Right lung (tissue), 5 donors: ENCODE measurements around the gene FBXO5. TPM values are rescaled to one million over a fixed set of nuclear protein-coding genes. Genes with fewer than 3 reads are reported as not detected.
"Not testable (repeated sequence)": the region's sequence is repeated elsewhere in the genome, so short reads cannot be mapped to it uniquely, and the experiment has no call there.

Experiments used
- DNase-seq, 2 donors: peaks; one replicate each; pipeline ENCODE4 v3.0.0-alpha.2; 2013
- polyA plus RNA-seq, 5 donors: library from polyadenylated mRNA; unstranded; fragments of 120-200 nt; gene quantifications; one replicate each; pipeline versions ENCODE4 v1.2.1 to v1.2.3, GENCODE V29; 2013; ENCODE audit warnings: inconsistent platforms in 1 of 5, low replicate concordance in 1 of 5; ENCODE audit not compliant: insufficient read length in 5 of 5, insufficient read depth in 1 of 5

FBXO5 gene
- polyA plus RNA-seq, 5 donors: 20.3 to 46.2 (median 28.6) TPM

DNA sequence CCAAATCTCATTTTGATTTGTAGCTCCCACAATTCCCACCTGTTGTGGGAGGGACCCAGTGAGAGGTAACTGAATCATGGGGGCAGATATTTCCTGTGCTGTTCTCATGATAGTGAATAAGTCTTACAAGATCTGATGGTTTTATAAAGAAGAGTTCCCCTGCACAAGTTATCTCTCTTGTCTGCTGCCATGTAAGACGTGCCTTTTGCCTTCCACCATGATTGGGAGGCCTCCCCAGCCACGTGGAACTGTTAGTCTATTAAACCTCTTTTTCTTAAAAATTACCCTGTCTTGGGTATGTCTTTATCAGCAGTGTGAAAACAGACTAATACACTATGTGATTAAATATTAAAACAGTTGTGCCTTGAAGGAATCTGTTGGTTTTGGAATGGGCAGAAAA lies 16.7 kb upstream of the FBXO5 start:
- DNase-seq: not testable (repeated sequence)

DNA sequence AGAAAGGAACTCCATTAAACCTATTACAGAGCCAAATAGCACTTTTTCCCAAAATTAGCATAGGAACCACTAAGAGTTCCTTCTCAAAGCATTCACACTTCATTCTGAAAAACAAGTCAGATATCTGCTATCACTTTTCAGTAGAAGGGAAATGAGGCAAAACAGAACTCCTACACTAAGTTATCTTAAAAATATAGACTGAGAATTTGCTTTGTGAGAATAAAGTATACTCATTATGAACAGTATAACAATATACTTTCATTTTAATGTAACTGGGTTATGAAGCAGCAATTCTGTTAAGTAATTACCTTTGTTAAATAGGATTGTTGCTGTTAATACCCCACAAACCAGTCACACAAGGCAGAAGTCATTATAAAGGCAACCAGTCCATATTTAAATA lies 11.0 kb upstream of the FBXO5 start:
- no peak for DNase-seq

DNA sequence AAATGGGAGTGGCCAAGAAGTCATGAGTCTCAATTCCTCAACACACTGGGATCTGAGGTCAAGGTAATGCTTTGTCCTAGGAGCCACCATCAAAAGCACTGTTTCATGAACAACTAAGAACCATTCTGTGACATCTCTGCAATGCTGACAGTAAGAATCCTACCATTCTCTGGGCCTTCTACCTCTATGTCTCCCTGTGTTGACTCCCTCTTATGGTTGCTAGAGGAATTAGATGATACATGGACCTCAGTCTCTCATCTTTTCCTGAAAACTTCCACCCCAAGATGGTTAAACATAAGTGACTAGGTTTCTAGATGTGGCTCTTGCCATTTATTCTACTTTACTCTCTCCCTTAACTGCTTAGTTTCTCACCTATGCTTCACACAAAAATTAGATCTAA lies 10.6 kb upstream of the FBXO5 start:
- no peak for DNase-seq

DNA sequence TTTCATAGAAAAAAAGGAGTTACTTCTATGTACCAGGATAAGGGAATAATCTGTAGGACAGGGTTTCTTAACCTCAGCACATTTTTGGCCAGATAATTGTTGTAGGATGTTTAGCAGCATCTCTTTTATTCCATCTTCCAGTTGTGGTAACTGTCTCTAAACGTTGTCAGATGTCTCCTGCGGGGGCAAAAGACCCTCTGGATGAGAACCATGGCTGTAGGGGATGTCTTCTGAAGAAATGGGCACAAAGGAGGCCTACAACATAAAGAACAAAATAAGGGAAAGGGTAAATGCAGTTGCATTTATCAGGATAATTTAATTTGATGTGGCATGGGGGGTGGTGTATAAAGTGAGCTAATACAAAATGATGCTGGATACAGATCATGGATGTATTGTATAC lies 4.1 kb upstream of the FBXO5 start:
- no peak for DNase-seq

DNA sequence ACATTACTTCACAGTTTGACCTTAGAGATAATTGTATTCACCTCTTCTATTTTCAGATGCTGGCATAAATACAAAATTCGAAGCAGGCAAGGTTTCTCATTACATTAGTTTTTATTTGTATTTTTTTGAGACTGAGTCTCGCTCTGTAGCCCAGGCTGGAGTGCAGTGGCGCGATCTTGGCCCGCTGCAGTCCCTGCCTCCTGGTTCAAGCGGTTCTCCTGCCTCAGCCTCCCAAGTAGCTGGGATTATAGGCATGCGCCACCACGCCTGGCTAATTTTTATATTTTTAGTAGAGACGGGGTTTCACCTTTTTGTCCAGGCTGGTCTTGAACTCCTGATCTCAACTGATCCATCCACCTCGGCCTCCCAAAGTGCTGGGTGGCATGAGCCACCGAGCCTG lies 2.5 kb upstream of the FBXO5 start:
- DNase-seq: not testable (repeated sequence)

DNA sequence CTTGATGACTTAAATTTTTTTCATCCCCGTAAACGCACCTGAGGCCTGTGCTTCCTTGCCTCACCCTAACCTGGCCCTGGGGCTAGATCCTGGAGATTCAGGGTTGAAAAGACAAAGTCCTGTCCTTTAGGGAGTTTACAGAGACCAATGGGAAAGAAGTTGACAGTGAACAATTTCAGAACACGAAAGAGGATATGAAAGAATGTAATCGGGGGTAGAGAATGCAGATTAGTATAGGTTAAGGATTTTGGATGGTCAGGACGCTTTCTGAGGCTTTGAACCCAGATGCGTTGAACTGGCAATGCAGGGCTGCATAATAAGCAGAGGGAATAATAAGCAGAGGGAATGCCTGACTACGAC lies 1.7 kb upstream of the FBXO5 start:
- DNase-seq: no peak

DNA sequence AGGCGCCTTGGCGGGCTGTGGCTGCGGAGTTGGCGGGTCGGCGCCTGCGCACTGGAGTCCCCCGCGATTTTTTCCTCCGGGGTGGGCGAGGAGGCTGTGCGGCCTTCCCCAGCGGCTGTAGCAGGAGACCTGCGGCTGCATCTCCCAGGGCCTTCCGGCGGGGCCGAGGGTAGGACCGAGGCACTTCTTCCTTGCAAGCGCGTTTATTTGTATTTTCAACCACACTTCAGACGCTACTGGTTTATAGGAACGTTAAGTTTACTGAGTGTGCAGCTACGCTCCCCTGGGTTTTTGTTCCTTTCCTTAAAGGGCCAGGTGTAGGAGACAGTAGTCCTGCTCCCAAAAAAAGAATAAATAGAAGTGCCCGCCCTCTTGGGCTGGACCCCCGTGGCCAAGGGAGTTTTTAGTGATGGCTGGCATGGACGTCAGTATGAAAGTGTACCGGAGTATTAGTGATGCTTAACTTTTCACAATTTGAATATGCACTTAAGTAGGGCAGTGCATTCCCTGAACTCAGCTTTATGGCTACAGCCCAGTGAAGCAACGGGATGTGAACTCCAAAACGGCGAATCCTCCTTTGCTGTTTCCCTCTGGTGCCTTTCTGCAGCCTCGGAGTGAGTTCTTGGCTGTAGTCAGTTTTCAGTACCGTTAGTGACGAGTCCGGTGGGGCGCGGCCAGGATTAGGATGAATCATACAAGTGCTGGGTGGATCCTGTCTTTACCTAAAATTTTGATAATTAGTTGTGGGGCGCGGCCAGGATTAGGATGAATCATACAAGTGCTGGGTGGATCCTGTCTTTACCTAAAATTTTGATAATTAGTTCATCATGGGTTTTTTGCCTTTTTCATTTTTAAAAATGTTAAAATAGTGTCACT lies 1.0 kb upstream of the FBXO5 start:
- peak in 1 of 2 donors; percentile 59 for DNase-seq

DNA sequence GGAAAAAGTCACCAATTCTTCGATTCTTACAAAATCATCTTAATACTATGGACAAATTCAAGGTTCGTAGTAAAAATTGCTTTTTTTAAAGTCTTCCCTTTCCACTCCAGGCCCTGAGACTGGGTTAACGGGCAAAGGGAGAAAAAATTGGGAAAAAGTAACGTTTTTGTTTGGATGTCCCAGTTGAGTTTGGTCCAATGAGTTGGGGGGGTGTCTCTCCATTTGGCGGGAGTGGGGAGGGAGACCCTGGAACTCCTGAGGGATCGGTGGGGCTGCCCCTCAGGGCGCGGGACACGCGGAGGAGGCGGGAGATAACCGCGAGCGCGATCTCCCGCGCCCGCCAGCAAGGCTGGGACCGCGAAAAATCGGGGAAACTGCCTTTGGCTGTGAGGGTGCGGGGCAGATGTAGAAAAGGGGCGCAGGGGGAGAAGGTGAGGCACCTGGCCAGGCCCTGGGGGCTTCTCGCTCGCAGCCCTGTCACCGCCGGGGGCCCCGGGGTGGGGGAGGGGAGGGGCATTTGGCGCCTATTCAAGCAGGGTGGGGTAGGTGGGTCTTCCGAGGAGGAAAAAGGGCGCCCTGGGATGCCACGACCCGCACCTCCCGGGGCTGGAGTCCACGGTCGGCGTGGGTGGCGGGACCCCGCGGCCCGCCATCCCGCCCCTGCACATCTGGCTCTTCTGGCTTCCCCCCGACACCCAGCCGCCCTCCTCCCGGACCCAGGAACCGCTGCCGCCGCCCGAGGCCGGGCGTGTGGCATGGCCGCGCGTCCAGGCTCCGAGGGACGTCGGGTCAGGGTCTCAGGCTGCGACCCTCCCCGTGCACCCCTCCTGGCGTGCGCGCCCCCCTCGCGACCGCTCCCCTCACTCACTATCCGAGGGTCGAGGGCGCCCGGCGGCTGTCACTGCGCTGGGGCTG lies 595 bp downstream of the FBXO5 start:
- no peak for DNase-seq

DNA sequence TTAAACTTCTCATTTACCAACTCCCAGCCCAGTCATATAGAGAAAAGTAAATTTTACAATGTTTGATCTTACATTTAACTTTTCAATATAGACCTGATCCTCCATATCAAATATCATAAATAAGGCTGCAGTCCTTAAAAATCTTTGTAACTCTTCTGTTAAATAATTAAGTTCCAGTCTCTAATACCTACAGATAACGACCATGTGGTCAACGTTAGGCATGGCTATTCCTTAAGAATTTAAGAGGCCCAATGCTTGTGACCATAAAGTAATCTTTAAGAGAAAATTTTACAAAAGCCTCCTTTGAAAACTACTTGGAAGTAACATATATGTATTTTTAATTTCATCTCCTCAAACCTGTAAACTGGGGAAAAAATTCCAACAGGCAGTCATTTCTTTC lies 1.6 kb downstream of the FBXO5 start:
- no peak for DNase-seq

DNA sequence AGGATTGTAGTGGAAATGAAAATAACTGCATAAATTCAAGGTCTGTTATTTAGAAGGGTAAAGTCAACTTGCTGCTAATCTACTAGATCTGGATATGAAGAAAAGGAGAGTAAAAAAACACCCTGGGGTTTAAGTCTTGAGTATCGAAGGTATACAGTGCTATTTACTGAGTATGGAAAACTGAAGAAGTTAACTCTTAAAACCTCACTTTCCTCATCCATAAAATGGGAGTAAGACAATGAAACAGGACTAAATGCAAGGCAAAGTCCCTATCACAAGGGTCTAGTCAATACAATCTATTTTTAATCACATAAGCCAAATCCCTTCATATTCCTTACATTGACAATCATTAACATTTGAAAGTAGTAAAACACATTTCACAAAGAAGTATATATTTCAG lies 2.2 kb downstream of the FBXO5 start:
- DNase-seq: no peak

DNA sequence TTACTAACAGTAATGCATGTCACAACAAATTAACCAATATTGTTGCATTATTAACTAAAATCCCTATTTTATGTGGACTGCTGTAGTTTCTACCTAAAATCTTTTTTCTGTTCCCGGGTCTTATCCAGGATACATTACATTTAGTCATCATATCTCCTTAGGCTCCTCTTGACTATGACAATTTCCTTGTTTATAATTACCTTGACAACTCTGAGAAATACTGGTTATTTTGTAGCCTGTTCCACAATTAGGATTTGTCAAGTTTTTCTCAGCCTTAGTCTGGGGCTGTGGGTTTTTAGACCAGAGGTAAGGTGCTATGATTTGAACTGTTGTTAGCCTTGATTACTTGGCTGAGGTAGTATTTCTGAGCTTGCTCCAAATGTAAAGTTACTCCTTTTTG lies 3.7 kb downstream of the FBXO5 start:
- DNase-seq: no peak

DNA sequence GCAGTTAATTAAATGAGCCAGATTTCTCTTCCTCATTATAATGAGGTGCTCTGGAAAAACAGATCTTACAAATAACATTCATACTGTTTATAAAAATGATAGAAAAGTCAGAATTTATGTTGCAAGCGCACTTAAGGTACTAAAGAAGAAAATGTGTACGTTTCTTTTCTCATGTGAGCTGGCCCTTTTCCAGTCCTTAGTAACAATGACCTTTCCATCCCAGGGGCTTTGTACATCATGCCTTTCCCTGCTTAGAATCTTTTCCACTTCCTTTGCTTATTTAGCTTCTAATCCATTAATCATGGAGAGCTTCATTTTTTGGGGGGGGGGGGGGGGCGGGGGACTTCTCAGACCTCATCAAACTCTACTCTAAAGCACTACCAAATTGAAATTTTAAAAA lies 4.8 kb downstream of the FBXO5 start:
- no peak for DNase-seq

DNA sequence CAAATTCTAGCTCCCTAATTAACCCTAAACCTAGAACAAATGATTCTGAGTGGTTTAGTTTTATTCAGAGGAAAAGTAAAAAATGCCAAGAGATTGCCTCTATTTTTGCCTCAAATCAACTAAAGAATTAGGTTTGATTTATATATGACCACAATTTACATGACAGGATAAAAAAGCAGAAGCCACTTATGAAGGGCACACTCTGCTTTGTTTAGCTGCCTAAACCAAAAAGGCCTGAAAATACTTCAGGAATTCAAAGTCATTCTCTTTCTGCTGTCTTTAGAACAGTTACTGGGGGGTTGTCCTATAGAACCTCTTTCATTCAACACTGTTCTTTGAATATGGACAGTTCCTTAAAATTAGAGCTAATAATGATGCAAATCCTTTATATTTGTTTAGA lies 5.3 kb downstream of the FBXO5 start:
- no peak for DNase-seq

DNA sequence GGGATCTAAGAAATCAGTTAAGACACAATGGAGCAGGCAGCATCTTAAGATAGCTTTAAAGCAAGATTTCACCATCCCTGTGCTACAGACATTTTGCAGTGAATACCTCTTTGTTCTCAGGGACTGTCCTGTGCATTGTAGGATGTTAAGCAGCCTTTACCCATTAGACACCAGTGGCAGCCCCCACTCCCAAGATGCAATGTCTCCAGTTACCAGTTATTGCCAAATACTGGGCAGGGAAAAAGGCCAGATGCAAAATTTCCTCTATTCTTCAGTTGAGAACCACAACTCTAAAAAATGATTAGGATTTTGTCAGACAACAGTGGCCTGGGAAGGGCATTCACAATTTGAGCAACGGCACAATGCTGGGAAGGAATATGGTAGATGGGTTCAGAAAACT lies 6.1 kb downstream of the FBXO5 start:
- no peak for DNase-seq

DNA sequence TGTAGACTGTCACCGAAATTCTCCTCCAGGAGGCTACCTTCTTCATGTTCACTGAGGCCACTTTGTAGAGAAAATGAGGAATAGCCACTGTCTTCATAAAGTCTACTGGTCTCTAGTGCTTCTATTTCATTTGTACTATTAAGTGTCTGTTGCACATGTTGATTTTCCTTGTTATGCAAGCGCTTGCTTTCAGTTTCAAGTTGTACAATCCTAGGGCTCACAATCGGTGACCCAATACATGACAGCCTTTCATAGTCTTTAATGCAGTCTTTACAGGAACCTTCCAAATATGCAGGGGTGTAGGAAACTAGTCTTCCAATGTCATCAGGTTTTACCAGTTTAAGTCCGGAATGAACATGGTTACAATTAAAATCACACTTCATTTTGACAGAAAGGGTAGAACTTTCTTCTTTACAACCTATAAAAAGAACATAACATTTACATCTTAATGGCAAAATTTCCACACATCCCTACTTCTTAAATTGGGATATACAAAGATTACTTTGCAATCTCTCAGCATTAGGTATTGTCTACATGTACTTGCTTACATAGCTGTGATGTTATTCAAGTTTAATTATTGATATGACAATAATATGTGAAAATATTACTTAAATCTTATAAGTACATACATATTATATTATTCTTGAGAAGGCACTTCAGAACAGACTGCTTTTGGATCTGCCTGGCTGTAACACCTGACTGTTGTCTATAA lies 7.5 kb downstream of the FBXO5 start:
- DNase-seq: no peak

DNA sequence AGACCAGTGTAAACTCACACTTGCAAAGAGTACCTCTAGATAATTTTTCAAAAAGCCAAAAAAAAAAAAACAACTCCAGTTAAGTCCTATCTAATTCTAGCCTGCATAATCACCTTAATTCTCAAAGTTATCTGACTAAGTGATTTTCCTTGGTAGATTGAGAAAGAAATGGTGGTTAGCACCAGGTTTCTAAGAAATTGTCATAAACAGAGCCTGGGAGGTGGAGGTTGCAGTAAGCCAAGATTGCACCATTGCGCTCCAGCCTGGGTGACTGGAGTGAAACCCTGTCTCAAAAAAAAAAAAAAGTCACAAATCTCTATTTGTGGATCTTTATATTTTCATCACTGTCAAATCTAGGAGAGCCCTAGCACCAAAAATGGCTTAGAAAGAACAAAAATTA lies 8.9 kb downstream of the FBXO5 start:
- no peak for DNase-seq

DNA sequence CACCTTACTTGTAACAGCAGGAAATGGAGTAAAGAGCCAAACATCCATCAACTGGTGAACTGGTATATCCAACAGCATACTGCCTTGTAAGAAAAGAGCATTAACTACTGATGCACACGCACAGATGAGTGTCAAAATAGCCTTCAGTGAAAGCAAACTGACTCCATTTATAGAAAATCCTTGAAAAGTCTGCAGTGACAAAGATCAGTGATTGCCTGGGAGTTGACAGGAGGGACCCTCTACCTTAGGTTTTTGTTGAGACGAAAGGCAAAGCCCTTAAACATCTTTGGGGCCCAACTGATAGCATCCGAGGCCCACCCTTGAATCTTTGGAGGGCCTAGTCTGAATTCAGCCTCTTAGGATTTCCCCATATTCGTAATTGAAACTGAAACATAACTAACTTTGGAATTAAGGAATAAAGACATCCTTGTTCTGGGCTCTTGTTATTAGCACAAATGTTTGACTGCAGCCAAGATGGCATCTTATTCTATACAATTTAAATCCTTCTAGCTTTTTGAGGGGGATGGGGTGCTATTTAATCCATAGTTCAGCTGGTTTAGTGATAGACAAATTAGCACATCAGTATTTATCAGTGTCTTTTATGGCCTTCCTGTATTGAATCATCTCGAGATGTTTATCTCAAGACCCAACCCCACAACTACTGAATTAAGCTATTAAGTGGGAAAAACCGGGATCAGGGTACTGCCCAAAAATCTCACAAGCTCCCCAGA lies 13.0 kb downstream of the FBXO5 start:
- DNase-seq: no peak

DNA sequence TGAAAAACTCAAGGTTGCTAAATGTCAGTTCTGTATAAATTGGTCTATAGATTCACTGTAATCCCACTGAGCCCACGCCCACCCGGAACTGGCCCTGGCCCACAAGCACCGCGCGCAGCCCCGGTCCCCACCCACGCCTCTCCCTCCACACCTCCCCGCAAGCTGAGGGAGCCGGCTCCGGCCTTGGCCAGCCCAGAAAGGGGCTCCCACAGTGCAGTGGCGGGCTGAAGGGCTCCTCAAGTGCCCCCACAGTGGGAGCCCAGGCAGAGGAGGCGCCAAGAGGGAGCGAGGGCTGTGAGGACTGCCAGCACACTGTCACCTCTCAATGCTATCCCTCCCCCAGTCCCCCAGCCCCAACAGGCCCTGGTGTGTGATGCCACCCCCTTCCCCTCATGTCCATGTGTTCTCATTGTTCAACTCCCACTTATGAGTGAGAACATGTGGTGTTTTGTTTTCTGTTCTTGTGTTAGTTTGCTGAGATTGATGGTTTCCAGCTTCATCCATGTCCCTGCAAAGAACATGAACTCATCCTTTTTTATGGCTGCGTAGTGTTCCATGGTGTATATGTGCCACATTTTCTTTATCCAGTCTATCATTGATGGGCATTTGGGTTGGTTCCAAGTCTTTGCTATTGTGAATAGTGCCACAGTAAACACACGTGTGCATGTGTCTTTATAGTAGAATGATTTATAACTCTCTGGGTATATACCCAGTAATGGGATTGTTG lies 16.5 kb downstream of the FBXO5 start:
- not testable (repeated sequence) for DNase-seq

DNA sequence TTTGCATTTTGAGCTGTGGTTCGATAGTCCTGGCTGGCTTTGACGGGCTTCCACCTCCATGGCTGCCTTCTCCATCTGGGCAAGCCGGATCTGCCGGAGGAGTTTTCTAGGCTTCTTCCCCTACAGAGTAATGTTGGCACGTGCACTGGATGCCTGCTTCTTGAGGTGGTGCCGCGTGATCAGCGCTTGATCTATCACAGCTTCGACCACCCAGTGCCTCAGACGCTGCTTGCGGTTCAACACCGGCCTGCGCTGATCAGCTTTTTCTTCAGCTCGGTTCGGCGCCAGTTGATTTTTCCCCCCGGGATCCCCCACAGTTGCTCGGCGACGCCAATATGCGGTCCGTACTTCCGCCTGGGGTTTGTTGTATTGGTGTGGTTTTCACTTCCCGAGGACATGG lies 23.5 kb downstream of the FBXO5 start:
- no peak for DNase-seq

DNA sequence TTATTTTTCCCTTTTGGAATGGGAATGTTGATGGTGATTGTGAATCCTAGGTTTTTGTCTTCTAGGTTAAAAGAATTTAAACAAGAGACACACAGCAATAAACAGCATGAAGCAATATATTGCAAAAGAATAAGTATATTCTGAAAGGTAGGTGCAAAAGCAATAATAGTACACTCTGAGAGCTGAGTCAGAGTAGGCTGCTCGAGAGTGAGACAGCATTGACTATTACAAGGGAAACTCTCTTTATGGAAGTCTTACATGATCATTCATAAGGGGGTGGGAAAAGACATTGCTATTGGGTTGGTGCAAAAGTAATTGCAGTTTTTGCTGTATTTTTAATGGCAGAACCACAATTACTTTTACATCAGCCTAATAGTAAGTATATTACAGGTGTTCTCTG lies 25.0 kb downstream of the FBXO5 start:
- DNase-seq: no peak

DNA sequence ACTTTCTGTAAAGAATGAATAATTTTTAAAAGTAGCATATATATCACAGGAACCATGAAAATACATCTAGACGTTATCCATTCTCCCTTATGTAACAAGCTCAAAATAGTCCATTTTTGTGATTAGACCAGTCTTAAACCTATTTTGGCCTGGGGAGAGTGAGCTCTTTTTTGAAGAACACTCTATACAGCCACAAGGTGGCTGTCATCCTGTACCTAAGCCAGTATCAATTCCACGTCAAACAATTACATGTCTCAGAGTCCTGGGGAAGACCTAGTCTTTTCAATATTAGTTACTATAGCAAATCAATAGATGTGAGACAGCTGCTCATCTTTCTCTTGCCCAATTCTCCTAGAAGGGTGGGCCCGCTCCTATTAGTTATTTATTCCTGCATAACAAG lies 28.4 kb downstream of the FBXO5 start:
- no peak for DNase-seq
